Thyroid gland (tissue), 4 donors: ENCODE measurements around the gene WDR93.

Experiments used
- CTCF ChIP-seq, 6 experiments: fragments of 200-600 bp in 3 of 6; fragments of 450-650 bp in 3 of 6; sonication (generic) in 3 of 6; IDR thresholded peaks; one replicate each; pipeline ENCODE4 v1.5.1; 2016 to 2019; ENCODE audit warnings: antibody characterized with exemption in 6 of 6, mild to moderate bottlenecking in 2 of 6, inconsistent platforms in 1 of 6, moderate library complexity in 1 of 6
- POLR2A ChIP-seq, 2 donors: fragments of 450-650 bp; IDR thresholded peaks; one replicate each; pipeline ENCODE4 v1.6.1; 2017; ENCODE audit warnings: antibody characterized with exemption in 2 of 2, mild to moderate bottlenecking in 2 of 2, moderate library complexity in 1 of 2

- TF ChIP-seq CTCF (IDR thresholded peaks at IDR 0.05) = no peak
- no peak for TF ChIP-seq POLR2A (IDR thresholded peaks at IDR 0.05)
Observed at GRCh38 chr15:89649013-89649625, 41.5 kb upstream of the WDR93 start.
